ENCODE data around the gene XAB2.
A peak's percentile ranks its signal among the peaks of the same experiment; 100 is the strongest.

The XAB2 gene

DNA sequence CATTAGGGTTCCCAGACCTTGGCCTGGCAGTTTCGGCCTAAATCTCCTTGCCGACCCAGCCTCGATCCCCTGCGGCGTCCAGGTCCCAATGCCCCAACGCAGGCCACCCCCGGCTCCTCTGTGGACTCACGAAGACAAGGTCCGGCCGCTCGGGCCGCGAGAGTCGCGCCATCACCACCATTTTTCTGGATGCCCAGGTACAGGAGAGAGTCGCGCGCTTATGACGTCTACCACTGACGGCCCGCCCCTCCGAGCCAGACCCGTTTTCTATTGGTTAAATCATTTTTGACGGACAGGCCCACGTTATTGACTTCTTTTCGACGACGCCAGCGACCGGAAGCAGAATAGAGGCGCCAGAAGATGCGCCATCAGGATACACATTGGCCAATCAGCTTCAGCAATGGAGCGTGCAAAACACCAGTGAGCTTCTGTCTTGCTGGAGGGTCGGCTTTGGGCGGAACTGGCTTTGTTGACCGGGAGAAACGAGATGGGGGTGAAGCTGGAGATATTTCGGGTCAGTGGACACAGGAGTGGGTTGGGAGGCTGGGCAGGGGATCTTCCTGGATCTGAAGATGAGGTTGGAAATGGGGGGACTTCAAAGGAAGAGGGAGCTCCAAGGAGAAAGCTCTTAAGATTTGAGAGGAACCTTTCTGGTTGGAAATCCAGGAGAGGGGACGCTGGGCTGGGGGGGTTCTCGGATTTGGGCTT lies at the start of gene XAB2, which contains the start of gene PET100:
TSS of gene XAB2 (minus strand) at position 199 of the 708 bp plus-strand sequence. CDS start at position 181, 18 bp downstream.
TSS of gene PET100 (plus strand) at position 447 of the 708 bp plus-strand sequence. CDS start at position 488, 41 bp downstream.
- DNase-seq (ENCODE audit: low spot score) = peak; percentile 99

DNA sequence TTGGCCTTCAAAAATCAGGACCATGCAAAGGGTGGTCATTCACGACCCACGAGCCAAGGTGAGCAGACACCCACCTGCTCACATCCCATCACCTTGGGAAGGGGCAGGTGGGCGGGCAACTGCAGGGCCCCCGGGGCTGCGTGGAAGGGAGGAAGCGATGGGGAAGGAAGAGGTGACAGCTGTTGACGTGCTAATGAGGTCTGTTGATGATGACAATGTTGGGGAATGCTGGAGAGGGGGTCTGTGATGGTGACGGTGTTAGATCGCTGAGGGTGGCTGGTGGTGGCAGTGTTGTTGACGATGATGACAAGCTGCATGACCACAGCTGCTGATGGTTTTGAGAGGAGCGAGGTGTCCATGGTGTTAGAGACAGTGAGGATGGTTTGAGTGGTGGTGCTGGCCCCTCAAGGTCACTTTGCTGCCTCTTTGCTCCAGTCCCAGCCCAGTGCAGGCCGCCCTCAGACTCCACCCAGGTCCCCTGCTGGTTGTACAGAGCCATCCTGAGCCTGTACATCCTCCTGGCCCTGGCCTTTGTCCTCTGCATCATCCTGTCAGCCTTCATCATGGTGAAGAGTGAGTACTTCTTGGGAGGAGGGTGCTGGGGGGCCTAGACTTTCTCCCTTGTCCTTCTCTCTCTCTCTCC lies 48.4 kb upstream of the XAB2 start:
- DNase-seq (ENCODE audit: low spot score) = no peak

DNA sequence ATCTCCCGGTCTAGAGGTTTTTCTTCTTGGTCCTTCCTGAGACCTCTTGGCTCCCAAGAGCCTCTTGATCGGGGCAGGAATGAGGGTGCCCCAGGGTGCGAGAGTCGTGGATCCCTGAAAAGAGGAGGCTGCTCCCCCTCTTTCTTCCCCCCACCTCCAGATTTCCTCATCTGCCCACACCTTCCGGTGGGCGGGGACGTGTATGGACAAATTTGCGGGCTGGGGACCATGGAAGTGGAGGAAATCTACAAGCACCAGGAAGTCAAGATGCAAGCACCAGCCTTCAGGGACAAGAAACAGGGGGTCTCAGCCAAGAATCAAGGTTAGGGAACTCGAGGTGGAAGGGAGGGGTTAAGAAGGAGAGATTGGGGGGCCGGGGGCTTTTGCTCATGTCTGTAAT lies 47.5 kb upstream of the XAB2 start, which contains the start of gene MCEMP1:
TSS of gene MCEMP1 (plus strand) at position 237 of the 400 bp plus-strand sequence. CDS start at position 268, 31 bp downstream.
- no peak for DNase-seq (ENCODE audit: low spot score)

DNA sequence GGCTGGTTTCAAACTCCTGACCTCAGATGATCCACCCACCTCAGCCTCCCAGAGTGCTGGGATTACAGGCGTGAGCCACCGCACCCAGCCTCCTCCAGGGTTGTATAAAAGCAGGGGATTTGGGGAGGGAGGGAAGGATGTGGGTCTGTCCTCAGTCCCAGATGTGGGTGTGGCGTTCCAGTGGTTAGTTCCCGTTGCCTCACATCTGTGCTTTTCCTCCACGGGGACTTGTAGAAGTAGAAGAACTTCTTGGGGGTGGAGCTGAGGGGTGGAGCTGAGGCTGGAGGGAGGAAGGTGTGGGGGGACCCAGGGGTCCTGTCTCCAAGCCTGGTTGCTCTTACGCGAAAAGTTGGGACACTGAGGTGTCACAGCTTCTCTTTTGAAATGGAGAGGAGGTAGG lies 47.0 kb upstream of the XAB2 start:
- no peak for DNase-seq (ENCODE audit: low spot score)

DNA sequence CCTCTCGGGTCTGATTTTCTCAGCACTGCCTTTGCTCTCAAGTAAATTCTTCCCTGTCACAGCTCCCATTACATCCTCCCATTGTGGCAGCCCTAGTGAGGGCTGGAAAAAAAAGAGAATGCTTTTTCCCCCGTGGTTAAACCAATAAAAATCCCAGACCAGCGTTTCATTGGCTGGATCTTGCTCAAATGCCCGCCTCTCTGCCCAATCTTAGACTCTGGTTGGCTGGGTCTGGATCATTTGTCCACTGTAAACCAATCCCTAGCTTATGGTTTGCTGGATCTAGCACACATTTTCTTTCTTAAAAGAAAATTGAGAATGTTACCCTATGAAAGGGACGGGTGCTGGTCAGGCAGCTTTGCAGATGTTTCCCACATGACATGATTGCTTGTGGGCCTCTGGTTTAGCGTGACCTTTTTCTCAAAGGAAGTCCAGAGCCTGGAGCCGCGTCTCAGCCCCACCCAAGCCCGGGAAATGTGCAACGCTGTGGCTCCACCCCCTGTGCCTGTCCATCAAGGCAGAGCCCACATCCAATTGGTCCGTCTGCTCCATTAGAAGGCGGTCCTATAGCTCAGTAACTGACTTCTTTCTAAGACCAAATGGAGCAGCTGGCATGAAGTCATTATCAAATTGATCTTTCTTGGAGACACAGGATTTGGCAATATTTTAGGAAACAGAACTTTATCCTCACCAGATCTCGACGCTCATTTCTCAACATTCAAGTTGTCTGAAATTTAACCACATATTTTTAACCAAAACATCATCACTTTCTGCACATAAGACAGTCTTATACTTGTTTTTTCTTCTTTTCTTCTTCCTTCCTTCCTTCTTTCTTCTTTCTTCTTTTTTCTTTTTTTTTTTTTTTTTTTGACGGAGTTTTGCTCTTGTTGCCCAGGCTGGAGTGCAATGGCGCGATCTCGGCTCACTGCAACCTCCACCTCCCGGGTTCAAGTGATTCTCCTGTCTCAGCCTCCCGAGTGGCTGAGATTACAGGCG lies 45.0 kb upstream of the XAB2 start:
- peak; percentile 35 for DNase-seq (ENCODE audit: low spot score)

DNA sequence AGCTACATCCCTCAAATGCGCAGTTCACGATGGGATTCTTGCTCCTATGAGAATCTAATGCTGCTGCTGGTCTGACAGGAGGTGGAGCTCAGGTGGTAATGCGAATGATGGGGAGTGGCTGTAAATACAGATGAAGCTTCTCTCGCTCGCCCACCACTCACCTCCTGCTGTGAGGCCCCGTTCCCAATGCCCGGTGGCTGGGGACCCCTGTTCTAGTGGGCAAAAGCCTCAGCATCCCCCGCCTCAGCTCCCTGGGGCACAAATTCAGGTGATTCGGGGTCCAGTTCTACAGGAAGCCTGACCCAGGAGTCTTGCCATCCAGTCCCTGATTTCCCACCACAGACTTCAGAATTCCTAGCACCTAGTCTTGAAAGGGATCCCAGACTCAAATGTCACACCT lies 43.2 kb upstream of the XAB2 start:
- DNase-seq (ENCODE audit: low spot score) = no peak

DNA sequence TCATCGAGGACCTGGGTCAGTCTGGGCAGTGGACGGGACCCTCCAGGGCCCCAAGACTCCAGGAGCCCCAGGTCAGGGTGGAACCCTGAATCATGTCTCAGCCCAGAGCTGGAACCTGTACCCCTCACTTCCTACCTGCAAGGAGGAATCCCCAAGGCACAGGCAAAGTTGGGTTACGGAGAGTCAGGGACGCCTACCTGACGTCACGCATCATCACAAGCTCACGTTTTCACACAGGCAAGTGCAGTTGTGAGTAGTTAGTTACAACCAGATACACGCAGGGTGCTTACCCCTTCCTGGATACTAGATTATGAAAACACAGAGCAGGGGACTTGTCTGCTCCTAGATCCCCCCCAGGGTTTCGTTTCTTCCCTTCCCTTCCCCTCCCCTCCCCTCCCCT lies 41.4 kb upstream of the XAB2 start:
- DNase-seq (ENCODE audit: low spot score) = no peak

DNA sequence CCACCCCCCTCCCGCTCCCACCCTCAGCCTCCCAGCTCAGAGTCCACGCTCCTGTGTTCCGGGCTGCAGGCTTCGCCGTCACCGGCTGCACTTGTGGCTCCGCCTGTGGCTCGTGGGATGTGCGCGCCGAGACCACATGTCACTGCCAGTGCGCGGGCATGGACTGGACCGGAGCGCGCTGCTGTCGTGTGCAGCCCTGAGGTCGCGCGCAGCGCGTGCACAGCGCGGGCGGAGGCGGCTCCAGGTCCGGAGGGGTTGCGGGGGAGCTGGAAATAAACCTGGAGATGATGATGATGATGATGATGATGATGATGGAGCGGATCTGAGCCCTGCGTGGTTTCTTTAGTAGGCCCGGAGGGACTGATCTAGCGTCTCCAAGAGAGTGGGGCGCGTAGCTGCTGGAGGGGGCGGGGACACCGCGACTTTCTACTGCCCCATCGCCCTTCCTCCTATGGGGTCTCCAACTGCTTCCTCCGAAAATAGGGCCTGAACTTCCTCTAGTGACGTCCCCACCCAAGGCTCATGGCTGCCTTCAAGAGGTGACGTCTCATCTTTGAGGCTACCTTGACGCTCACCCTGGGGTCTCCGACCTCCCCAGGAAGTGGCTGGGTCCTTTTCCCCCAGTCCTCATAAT lies 40.9 kb upstream of the XAB2 start:
- no peak for DNase-seq (ENCODE audit: low spot score)

DNA sequence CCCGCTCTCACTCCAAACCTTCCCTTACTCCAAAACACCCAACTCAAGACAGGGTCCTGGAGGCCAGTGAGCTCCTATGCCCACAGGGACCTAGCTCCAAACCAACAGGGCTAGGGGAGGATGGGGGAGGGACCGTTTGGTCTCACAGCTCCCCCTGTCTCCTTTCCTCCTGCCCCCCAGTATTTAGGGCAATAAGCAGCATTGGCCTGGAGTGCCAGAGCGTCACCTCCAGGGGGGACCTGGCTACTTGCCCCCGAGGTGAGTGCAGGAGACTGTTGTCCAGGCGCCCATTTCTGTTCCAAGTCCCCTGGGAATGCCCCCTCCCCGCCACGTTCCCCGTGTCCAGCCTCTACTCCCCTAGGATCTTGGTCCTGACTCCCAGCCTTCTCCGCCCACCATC lies 40.3 kb upstream of the XAB2 start:
- no peak for DNase-seq (ENCODE audit: low spot score)

DNA sequence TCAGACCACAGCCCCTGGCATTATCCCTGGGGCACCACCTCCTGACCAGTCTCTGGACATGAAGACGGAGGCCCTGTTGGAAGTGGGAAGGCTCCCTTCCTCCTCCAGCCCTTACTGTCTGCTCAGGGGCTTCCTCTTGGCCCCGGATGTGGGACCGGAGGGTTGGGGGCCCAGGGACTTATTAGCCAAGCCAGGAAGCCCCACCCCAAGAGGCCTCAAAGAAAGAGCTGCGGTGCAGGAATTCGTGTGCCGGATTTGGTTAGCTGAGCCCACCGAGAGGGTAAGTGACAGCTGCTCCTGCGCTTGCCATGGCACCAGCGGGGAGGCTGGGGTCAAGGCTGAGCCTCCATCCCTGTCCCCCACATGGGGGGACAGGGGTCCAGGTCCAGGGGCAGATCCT lies 39.5 kb upstream of the XAB2 start, which contains the start of gene RETN:
TSS of gene RETN (plus strand) at position 208 of the 400 bp plus-strand sequence. CDS start 278 bp downstream, outside the sequence.
- DNase-seq (ENCODE audit: low spot score) = no peak

DNA sequence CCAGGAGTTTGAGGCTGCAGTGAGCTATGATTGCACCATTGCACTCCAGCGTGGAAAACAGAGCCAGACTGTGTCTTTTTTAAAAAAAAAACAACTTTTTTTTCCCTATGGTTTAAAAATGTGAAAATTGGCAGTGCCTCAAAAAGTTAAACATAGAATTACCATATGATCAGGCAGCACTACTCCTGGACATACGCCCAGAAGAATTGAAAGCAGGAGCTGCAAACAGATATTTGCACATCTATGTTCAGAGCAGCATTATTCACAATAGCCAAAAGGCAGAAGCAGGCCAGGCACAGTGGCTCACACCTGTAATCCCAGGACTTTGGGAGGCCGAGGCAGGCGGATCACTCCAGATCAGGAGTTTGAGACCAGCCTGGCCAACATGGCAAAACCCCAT lies 35.7 kb upstream of the XAB2 start:
- no peak for DNase-seq (ENCODE audit: low spot score)

DNA sequence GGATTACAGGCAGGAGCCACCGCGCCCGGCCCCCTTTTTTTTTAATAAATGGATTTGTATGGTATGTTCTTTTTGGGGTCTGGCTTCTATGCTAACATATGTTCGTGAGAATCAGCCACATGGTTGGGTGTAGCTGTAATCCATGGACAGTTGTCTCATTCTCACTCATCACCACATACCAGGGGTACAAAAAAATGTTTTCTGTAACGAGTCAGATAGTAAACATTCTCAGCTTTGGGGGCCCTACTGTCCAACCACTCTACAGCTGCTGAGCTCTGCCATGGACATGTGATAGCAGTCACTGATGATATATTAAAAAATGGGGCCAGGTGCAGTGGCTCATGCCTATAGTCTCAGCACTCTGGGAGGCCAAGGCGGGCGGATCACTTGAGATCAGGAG lies 34.4 kb upstream of the XAB2 start:
- no peak for DNase-seq (ENCODE audit: low spot score)

DNA sequence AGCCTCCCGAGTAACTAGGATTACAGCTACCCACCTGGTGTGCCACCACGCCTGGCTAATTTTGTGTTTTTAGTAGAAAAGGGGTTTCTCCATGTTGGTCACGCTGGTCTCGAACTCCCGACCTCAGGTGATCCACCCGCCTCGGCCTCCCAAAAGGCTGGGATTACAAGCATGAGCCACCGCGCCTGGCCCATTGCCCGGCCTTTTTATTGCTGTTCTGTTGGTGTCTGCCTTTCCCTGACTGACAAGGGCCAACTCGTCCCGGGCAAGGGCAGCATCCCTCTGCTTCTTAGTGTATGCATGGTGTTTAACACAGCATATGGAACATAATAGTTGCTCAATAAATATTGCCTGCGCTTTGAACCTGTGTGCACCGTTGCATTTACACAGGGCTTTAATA lies 33.3 kb upstream of the XAB2 start:
- no peak for DNase-seq (ENCODE audit: low spot score)

DNA sequence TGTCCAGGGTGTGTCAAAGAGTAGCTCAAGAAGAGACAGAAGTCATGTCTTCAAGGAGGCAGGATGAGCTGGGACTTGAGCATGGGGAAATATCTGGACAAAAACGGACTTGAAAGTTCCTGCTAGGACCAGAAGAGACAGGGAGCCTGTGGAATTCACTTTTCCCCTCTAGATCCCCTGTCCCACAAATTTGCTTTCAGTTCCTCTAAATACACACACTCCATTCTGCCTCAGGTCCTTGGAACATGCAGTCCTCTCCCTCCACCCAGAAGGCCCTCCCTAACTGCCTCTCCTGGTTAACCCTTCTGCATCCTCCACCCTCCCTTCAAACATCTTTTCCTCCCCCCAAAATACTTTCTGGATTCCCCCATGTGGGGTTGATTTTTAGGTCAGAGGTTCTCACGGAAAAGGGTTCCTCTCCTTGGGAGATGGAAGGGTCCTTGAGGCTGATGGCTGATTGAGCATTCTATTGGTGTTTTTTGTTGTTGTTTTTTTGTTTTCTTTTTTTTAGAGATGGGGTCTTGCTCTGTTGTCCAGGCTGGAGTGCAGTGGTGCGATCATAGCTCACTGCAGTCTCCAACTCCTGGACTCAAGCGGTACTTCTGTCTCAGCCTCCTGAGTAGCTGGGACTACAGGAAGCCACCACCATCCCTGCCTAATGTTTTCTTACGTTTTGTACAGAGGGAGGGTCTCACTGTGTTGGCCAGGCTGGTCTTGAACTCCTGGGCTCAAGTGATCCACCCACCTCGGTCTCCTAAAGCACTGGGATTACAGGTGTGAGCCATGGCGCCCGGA lies 32.6 kb upstream of the XAB2 start:
- DNase-seq (ENCODE audit: low spot score) = no peak

DNA sequence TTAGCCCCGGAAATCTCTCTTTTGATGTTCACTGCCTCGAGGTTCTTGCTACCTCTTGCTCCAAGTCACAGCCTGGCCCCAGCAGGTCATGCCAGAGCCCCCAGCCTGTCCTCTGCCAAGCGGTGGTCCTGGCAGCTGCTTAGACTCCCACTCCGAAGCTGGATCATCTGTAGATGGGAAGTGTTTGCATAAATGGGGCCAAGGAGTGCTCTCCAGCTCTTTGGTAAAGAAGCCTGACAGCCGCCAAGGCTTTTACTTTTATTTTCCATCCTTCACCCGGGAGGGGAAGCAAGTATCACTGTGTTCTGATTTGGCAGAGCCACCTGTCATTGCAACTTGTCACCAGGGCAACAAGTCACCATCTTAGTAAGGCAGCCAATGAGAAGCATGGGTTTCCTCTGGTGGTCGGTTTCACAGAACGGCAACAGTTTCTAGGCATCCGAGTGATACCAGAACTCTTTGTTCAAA lies 28.9 kb upstream of the XAB2 start:
- DNase-seq (ENCODE audit: low spot score) = no peak

DNA sequence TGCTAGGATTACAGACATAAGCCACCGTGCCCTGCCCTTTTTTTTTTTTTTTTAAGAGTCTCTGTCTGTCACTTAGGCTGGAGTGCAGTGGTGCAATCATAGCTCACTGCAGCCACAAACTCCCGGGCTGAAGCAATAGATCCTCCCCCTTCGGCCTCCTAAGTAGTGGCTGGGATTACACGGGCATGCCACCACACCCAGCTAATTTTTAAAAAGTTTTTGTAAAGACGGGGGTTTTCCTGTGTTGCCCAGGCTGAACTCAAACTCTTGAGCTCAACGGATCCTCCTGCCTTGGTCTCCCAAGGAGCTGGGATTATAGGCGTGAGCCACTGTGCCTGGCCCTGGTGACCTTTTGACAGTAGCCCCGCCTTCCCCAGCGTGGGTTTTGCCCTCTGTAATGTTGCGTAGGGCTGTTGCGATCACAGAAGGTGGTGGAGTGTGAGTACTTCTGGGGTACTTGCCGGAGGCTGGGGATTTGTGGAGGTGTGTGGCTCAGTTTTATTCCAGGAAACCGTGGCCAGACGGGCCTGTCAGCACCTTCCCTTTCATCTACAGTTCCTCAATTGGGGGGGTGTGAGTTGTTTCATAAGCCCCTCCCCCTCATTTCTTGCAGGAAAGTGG lies 27.9 kb upstream of the XAB2 start:
- no peak for DNase-seq (ENCODE audit: low spot score)

DNA sequence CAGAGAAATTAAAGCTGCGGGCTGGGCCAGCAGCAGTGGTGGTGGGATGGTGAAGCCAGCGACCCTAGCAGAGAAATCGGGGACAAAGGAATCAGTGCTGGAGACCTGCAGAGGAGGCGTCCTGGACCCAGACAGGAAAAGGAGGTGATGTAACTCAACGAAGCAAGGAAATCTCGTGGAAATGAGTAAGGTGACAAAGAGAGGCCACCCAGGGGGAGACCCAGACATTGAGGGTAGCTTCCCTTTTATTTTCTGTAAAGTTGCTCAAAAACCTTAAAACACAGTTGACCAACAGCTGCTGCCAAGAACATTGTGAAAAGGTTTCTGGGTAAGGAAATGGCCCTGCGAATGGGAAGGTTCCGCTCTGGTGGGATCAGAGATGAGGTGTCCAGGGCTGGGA lies 26.2 kb upstream of the XAB2 start:
- no peak for DNase-seq (ENCODE audit: low spot score)

DNA sequence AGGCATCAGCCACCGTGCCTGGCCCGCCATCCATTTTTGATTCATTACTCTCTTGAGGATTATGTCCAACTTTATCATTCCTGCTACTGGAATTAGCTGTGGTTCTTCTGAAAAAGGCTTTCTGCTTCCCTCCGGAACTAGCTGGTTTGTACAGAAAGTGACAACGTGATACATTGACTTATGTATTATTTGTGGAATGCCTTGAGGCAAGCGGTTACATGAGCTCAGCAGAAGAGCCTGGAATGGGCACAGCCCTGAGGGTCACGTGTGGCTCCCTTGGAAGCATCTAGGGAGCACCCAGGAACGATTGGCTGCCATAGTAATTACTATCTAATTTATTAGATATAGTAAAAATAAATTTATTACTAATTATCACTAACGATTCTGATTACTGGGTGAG lies 25.1 kb upstream of the XAB2 start:
- DNase-seq (ENCODE audit: low spot score) = no peak

DNA sequence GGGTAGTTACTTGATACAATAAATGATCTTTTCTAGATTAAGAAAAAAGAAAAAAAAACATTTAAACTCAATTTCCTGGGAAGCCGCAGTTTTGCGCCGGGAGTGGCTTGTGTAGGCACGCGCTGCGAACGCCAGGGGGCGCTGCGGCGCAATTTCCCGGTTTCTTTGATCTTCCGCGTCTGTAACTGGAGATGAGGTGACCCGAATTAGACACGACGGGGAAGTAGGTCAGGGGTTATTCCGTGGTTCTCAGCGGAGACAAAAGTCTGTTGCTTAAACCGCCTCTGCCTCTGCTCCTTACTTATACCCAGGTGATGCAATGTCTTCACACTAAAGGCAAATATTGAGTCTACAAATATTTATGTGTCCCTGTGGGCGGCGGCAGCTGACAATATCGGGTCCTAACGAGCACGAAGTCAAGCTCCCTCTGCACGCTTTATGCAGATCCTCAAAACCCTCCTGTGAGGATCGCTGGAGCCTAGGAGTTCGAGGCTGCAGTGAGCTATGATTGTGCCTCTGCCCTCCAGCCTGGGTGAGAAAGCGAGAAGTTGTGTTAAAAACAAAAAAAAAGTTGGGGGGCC lies 22.8 kb upstream of the XAB2 start:
- DNase-seq (ENCODE audit: low spot score) = peak; percentile 73

DNA sequence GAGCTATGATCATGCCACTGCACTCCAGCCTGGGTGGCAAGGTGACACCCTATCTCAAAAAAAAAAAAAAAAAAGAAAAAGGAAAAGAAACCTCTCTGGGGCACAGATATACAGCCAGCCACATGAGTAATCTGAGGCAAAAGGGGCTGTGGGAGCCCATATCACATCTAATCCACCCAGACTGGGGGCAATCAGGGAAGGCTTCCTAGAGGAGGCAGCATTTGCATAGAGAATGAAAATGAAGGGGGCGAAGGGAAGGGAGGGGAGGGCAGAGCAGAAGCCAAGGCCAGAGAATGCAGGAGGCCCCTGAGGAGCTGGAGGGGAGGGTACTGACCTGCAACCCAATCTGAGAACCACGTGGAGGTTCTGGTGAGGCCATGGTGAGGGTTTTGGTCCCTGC lies 20.8 kb upstream of the XAB2 start:
- no peak for DNase-seq (ENCODE audit: low spot score)
